ENCODE measurements around the gene TRIM71. TPM values are rescaled to one million over a fixed set of nuclear protein-coding genes. Genes with fewer than 3 reads are reported as not detected.
A peak's percentile ranks its signal among the peaks of the same experiment; 100 is the strongest.

The TRIM71 gene
- polyA plus RNA-seq, 3 donors: 0.02 to 0.33 (median 0.06) TPM

- H4K20me1 ChIP-seq (ENCODE audit: insufficient read depth, low read length): no peaks in the 10 kb centered on the region
- H2AFZ ChIP-seq (ENCODE audit: insufficient read depth, low read depth, low read length, poor library complexity, severe bottlenecking): no peak overlapping the region
- H3K9me3 ChIP-seq (replicated peaks in 1 of 2; ENCODE audit: control insufficient read depth in 1 of 2, insufficient read depth in 1 of 2, low read length in 2 of 2): no peaks in the 10 kb centered on the region
- WGBS (ENCODE audit: insufficient coverage): no CpG with 5 or more reads among the region's 1 CpG
- H3K27ac ChIP-seq (ENCODE audit: low read depth in 1 of 2, low read length in 2 of 2): peak overlapping the region in 1 of 2 donors; percentile 23
- peaks cover 4% of the 10 kb centered on the region for H3K79me2 ChIP-seq (ENCODE audit: insufficient read depth, low read length)
- Mint-ChIP-seq H3K4me3 (no peak overlapping the region), H3K27me3 (ENCODE audit: low read depth in 3 of 3) (no peaks in the 10 kb centered on the region), H3K27ac (peak overlapping the region in 4 of 7 donors; percentile 11 to 62 (median 31)), H3K9me3 (peaks cover 0 to 2% (median 0%) of the 10 kb centered on the region in 7 donors), H3K36me3 (peaks cover 23 to 44% of the 10 kb centered on the region in 2 donors), H3K4me1 (peaks cover 17% of the 10 kb centered on the region)
- no peak overlapping the region for H3K4me2 ChIP-seq (replicated peaks; ENCODE audit: extremely low read depth, low read length, poor library complexity, severe bottlenecking)
- H3K4me1 ChIP-seq (ENCODE audit: control insufficient read depth in 1 of 2, insufficient read depth in 2 of 2, low read length in 2 of 2): peaks cover 11 to 14% of the 10 kb centered on the region in 2 donors
- no peak overlapping the region for H3K4me3 ChIP-seq (replicated peaks in 1 of 3; ENCODE audit: low read depth in 2 of 3, low read length in 3 of 3)
- H3K36me3 ChIP-seq (replicated peaks in 1 of 2; ENCODE audit: control insufficient read depth in 1 of 2, insufficient read depth in 2 of 2, low read length in 2 of 2): peaks cover 17 to 20% of the 10 kb centered on the region in 2 donors
- intact Hi-C loops (cut with micrococcal nuclease): no loop called here
- TF ChIP-seq CTCF (IDR thresholded peaks at IDR 0.05): no peak
- no peaks in the 10 kb centered on the region for H3K27me3 ChIP-seq (ENCODE audit: control insufficient read depth in 2 of 2, insufficient read depth in 2 of 2, low read length in 2 of 2)
- no peak overlapping the region for H3K9ac ChIP-seq (ENCODE audit: insufficient read depth, low read length, poor library complexity, severe bottlenecking)
- peak in 2 of 3 donors; percentile 4 to 8 for DNase-seq
These were observed 70.9 kb downstream of the TRIM71 start for GRCh38 chr3:32888739-32889138.

DNA sequence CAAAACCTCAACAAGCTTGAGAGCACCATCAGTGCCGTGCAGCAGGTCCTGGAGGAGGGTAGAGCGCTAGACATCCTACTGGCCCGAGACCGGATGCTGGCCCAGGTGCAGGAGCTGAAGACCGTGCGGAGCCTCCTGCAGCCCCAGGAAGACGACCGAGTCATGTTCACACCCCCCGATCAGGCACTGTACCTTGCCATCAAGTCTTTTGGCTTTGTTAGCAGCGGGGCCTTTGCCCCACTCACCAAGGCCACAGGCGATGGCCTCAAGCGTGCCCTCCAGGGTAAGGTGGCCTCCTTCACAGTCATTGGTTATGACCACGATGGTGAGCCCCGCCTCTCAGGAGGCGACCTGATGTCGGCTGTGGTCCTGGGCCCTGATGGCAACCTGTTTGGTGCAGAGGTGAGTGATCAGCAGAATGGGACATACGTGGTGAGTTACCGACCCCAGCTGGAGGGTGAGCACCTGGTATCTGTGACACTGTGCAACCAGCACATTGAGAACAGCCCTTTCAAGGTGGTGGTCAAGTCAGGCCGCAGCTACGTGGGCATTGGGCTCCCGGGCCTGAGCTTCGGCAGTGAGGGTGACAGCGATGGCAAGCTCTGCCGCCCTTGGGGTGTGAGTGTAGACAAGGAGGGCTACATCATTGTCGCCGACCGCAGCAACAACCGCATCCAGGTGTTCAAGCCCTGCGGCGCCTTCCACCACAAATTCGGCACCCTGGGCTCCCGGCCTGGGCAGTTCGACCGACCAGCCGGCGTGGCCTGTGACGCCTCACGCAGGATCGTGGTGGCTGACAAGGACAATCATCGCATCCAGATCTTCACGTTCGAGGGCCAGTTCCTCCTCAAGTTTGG is 72.9 kb downstream of the TRIM71 start:
- WGBS (ENCODE audit: insufficient coverage): 99% methylated on average over 39 of the region's 42 CpGs
- TF ChIP-seq CTCF (IDR thresholded peaks at IDR 0.05): no peak
- peaks cover 16% of the 10 kb centered on the region for H3K4me1 Mint-ChIP-seq
- Histone ChIP-seq H3K4me3 (replicated peaks in 1 of 3; ENCODE audit: low read depth in 2 of 3, low read length in 3 of 3) (no peak overlapping the region), H2AFZ (ENCODE audit: insufficient read depth, low read depth, low read length, poor library complexity, severe bottlenecking) (no peak overlapping the region), H3K36me3 (replicated peaks in 1 of 2; ENCODE audit: control insufficient read depth in 1 of 2, insufficient read depth in 2 of 2, low read length in 2 of 2) (peaks cover 17 to 20% of the 10 kb centered on the region in 2 donors), H3K4me2 (replicated peaks; ENCODE audit: extremely low read depth, low read length, poor library complexity, severe bottlenecking) (no peak overlapping the region), H4K20me1 (ENCODE audit: insufficient read depth, low read length) (no peaks in the 10 kb centered on the region), H3K27me3 (ENCODE audit: control insufficient read depth in 2 of 2, insufficient read depth in 2 of 2, low read length in 2 of 2) (no peaks in the 10 kb centered on the region), H3K9me3 (replicated peaks in 1 of 2; ENCODE audit: control insufficient read depth in 1 of 2, insufficient read depth in 1 of 2, low read length in 2 of 2) (no peaks in the 10 kb centered on the region), H3K79me2 (ENCODE audit: insufficient read depth, low read length) (no peaks in the 10 kb centered on the region), H3K9ac (ENCODE audit: insufficient read depth, low read length, poor library complexity, severe bottlenecking) (no peak overlapping the region), H3K27ac (ENCODE audit: low read depth in 1 of 2, low read length in 2 of 2) (no peak overlapping the region), H3K4me1 (ENCODE audit: control insufficient read depth in 1 of 2, insufficient read depth in 2 of 2, low read length in 2 of 2) (peaks cover 11 to 14% of the 10 kb centered on the region in 2 donors)
- H3K36me3 Mint-ChIP-seq: peaks cover 27 to 41% of the 10 kb centered on the region in 2 donors
- H3K27ac Mint-ChIP-seq: no peak overlapping the region
- no peak for DNase-seq
- H3K4me3 Mint-ChIP-seq: no peak overlapping the region
- intact Hi-C loops (cut with micrococcal nuclease): no loop called here
- no peaks in the 10 kb centered on the region for H3K27me3 Mint-ChIP-seq (ENCODE audit: low read depth in 3 of 3)
- peaks cover 0 to 2% (median 0%) of the 10 kb centered on the region in 7 donors for H3K9me3 Mint-ChIP-seq

Data from CD14-positive monocyte (primary cell).